ELR (cell line): ENCODE measurements around the gene HDLBP.

Source experiments
- DNase-seq: peaks from one replicate; pipeline ENCODE4 v3.0.0-alpha.2; 2015; ENCODE audit warnings: low read depth

HDLBP gene, protein sequence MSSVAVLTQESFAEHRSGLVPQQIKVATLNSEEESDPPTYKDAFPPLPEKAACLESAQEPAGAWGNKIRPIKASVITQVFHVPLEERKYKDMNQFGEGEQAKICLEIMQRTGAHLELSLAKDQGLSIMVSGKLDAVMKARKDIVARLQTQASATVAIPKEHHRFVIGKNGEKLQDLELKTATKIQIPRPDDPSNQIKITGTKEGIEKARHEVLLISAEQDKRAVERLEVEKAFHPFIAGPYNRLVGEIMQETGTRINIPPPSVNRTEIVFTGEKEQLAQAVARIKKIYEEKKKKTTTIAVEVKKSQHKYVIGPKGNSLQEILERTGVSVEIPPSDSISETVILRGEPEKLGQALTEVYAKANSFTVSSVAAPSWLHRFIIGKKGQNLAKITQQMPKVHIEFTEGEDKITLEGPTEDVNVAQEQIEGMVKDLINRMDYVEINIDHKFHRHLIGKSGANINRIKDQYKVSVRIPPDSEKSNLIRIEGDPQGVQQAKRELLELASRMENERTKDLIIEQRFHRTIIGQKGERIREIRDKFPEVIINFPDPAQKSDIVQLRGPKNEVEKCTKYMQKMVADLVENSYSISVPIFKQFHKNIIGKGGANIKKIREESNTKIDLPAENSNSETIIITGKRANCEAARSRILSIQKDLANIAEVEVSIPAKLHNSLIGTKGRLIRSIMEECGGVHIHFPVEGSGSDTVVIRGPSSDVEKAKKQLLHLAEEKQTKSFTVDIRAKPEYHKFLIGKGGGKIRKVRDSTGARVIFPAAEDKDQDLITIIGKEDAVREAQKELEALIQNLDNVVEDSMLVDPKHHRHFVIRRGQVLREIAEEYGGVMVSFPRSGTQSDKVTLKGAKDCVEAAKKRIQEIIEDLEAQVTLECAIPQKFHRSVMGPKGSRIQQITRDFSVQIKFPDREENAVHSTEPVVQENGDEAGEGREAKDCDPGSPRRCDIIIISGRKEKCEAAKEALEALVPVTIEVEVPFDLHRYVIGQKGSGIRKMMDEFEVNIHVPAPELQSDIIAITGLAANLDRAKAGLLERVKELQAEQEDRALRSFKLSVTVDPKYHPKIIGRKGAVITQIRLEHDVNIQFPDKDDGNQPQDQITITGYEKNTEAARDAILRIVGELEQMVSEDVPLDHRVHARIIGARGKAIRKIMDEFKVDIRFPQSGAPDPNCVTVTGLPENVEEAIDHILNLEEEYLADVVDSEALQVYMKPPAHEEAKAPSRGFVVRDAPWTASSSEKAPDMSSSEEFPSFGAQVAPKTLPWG (N-terminal part only)

GRCh38 chr2:241315093-241315878, at the start of gene HDLBP:
Gene HDLBP, minus strand, starts transcription at chr2:241315672. Its CDS starts 48,803 bp downstream, at chr2:241266869.
- peak; percentile 98 for DNase-seq

GRCh38 chr2:241364781-241365180, 49.3 kb upstream of the HDLBP start:
- DNase-seq, result no peak

- no peak for DNase-seq
These were observed 48.0 kb upstream of the HDLBP start for GRCh38 chr2:241363426-241363825.

DNA sequence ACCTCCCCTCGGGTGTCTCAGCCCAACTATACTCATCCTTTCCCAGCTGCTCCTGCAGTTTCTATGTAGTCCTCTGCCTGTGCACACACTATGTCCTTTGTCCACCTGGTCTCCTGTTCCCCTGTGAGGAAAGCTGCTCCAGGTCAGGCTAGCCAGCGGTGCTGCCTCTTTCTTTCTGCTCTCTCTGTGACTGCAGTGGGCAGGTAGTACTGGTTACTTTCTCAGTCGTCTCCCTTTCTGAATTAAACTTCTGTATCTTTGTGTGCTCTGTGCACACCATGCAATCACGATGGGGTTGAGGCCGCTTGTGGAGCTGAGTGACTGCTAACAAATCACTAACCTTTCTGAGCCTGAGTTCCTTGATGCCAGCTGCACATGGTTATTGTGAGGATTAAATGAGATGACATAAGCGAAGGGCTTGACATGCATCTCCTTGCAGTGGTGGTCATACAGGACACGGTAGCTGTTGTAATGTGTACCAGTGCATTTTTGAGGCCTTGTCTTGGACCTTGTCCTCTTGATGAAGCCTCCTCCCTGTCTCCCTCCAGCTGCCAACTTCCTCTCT, 44.1 kb upstream of the HDLBP start:
- no peak for DNase-seq

- no peak for DNase-seq
These were observed 43.0 kb upstream of the HDLBP start for GRCh38 chr2:241358470-241358869.

GRCh38 chr2:241357531-241357930, 42.1 kb upstream of the HDLBP start:
- DNase-seq, result no peak

GRCh38 chr2:241356871-241357260, 41.4 kb upstream of the HDLBP start:
- DNase-seq, result peak; percentile 25

DNA sequence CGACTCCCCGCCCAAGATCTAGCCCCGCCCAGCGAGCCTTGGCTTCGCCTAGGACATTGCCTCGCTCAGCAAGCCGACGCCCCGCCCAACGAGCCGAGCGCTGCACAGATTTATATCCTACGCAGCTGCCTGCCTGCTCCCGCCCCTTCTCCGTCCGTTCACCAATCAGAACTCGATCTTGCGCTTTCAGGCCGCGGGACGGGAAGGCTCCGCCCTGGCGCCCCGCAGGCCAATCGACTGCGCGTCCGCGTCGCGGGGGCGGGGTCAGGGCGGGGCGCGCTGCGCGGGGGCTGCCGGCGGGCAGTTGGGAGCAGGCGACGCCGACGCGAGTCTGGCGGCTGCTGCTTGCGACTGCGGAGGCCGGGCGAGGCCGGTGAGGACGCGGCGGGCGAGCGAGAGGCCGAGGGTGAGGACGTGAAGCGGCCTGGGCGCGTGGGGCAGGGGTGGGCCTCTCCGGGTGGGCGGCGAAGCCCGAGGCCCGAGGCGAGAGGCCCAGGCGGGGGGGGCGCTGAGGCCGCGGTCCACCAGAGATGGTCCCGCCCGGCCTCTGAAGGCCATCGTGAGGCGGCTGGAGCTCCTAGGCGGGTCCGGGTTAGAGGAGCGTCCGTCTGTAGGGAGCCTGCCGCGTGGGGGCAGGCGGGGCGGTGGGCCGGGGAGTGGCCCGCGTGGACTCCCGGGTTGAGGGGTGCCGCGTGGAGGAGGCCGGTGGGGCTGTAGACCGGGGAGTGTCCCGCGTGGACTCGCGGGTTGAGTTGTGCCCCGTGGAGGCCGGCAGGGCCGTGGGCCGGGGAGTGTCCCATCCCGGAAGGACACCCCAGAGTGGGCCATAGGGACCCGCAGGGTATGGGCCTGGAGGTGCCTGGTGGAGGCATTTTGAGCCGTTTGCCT, 40.8 kb upstream of the HDLBP start, which contains the start of gene FARP2:
Gene FARP2 (plus strand): TSS at position 303 of the 888 bp plus-strand sequence. CDS start 16,823 bp downstream, outside the sequence.
- DNase-seq, result peak; percentile 98

DNA sequence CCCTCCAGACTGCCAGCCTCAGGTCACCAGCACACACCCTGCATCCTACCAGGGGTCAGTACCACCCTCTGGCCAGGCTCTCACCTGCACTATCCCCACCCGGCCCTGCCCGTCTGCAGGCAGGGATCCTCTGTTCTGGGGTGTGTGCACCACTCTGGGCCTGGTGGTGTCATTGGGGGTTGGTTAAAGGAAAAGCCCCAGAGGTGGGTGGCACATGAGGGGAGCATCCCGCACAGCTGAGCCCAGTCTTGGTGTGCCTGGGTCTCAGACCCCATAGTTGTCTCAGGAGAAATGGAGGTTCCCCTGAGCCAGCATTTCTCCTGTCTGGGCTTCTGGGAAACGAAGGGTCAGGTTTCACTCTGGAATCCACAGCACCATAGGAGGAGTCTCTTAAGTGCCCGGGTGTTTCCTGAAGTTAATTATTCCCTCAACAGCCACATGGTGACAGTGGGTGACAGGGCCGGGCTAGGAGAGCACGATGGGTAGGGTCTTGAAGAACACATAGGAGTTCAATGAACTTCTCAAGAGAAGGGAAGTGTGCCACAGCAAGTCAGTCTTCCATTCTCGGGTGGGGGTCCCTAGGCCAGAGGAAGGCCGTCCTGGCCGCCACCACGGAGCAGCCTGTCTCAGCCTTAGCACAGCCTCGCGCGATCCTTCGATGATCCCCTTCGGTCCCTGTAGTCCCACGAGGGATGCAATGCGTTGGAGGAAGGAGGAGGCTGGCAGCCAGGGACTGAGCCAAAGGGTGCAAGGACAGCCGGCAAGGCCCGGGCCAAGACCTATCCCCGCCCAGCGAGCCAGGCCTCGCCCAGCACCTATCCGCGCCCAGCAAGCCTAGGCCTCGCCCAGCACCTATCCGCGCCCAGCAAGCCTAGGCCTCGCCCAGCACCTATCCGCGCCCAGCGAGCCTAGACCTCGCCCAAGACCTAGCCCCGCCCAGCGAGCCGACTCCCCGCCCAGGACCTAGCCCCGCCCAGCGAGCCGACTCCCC, 39.5 kb upstream of the HDLBP start:
- peak; percentile 87 for DNase-seq

- DNase-seq, result no peak
These were observed 36.8 kb upstream of the HDLBP start for GRCh38 chr2:241352227-241352626.

- DNase-seq, result no peak
These were observed 36.2 kb upstream of the HDLBP start for GRCh38 chr2:241351640-241352031.

DNA sequence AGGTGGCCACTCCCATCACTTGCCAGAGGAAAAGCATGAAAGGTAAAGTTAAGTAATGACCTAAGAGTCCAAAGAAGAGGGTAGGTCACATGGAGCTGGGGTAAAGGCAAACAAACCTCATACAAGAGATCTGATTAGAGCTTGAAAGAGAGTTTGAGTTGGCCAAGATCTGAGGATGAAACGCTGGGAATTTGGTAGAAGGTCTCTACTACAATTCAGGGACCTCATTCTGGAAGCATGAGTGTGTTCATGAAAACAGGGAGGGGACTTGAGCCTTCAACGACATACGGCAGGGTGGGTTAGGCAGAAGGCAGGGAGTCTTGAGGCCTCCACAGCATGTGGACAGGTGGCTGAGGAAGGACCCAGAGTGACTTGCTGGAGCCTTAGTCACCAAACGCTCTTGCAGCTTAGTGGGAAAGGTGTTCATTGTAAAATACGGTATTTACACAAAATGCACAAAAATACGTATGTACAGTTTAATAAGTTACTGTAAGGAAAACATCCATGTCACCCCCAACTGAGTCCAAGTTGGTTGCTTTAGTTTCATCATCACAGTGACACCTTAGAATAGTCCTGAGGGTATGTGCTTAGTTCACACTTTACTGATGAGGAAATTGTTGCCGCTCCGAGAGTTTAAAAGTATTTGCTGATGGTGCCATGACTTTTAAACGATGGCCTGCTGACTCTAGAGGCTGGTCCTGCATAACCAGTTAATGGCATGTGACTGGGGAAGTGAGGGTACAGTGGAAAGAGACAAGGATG, 35.6 kb upstream of the HDLBP start:
- DNase-seq, result no peak

GRCh38 chr2:241350530-241350877, 35.0 kb upstream of the HDLBP start:
- no peak for DNase-seq

GRCh38 chr2:241349941-241350340, 34.5 kb upstream of the HDLBP start:
- DNase-seq, result no peak

- peak; percentile 22 for DNase-seq
These were observed 29.6 kb upstream of the HDLBP start for GRCh38 chr2:241344925-241345651.

GRCh38 chr2:241340631-241341163, 25.2 kb upstream of the HDLBP start:
- DNase-seq, result no peak
